Dendritic cell treated with granulocyte-macrophage colony-stimulating factor and Interleukin-4, amounts not matched to agents 40 ng/mL and 50 ng/mL, for 4 days (primary cell): ENCODE data around the gene KRT3.

Experiments
- H3K27ac Mint-ChIP-seq: one replicate; pipeline ENCODE4 v1.8.0; 2022; ENCODE audit warnings: mild to moderate bottlenecking, mixed read lengths
- H3K27me3 Mint-ChIP-seq: one replicate; pipeline ENCODE4 v1.8.0; 2022; ENCODE audit warnings: mild to moderate bottlenecking, mixed read lengths
- H3K36me3 Mint-ChIP-seq: one replicate; pipeline ENCODE4 v1.8.0; 2022; ENCODE audit warnings: low read depth, mixed read lengths
- H3K4me1 Mint-ChIP-seq: one replicate; pipeline ENCODE4 v1.8.0; 2022; ENCODE audit warnings: low read depth, mixed read lengths
- H3K4me3 Mint-ChIP-seq: one replicate; pipeline ENCODE4 v1.8.0; 2022; ENCODE audit warnings: mild to moderate bottlenecking, moderate library complexity, mixed read lengths
- H3K9me3 Mint-ChIP-seq: one replicate; pipeline ENCODE4 v1.8.0; 2022; ENCODE audit warnings: mixed read lengths
- intact Hi-C: fragments of 100-400 bp; cut with micrococcal nuclease; formaldehyde crosslinking; loops from one replicate; pipeline ENCODE4 v1.15.0; 2022

The KRT3 gene

GRCh38 chr12:52832985-52833905, 37.3 kb upstream of the KRT3 start:
- Mint-ChIP-seq H3K27ac (no peak overlapping the region), H3K27me3 (peaks cover 11% of the 10 kb centered on the region), H3K4me1 (peaks cover 28% of the 10 kb centered on the region), H3K9me3 (no peaks in the 10 kb centered on the region), H3K36me3 (no peaks in the 10 kb centered on the region), H3K4me3 (no peak overlapping the region)
- intact Hi-C loops = no loop called here

GRCh38 chr12:52832451-52832850, 36.5 kb upstream of the KRT3 start:
- H3K4me1 Mint-ChIP-seq = peaks cover 22% of the 10 kb centered on the region
- no peak overlapping the region for H3K4me3 Mint-ChIP-seq
- H3K27me3 Mint-ChIP-seq = peaks cover 8% of the 10 kb centered on the region
- H3K36me3 Mint-ChIP-seq = no peaks in the 10 kb centered on the region
- no peak overlapping the region for H3K27ac Mint-ChIP-seq
- intact Hi-C loops = no loop called here
- no peaks in the 10 kb centered on the region for H3K9me3 Mint-ChIP-seq

- Mint-ChIP-seq H3K4me1 (peaks cover 17% of the 10 kb centered on the region), H3K36me3 (no peaks in the 10 kb centered on the region), H3K4me3 (no peak overlapping the region), H3K27me3 (peaks cover 3% of the 10 kb centered on the region), H3K27ac (no peak overlapping the region), H3K9me3 (no peaks in the 10 kb centered on the region)
- intact Hi-C loops = no loop called here
Observed at GRCh38 chr12:52831251-52831650, 35.3 kb upstream of the KRT3 start.

DNA sequence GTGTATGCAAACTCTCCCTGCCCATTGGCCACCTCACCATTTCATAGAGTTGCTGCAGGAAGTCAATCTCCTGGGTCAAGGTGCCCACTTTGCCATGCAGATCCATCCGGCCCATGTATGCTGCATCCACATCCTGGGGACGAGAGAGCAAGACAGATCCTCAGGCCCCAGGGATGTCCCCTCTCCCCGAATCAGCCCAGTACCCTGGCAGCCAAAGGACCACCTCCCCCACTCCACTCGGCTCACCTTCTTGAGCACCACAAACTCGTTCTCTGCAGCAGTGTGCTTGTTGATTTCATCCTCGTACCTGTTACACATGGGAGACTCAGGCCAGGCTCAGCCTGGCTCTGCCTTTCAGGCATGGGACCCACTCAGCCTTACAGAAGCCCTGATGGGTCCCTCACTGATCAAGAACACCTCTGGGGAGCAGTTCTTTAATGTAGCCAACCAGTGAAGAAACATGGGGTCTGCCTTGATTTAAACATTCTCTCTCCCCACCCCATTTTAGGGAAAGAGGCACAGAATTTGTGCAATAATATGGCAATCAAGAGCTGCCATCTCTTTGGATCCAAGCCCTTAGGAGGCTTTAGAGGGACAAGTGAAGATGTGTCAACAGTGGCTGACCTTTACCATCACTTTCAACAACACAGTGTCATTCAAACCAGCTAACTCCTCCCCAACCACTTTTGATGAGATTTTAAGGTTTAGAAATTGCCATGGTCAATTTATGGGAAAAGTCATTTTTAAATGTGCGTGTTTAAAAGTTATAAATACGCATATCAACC, 34.3 kb upstream of the KRT3 start:
- intact Hi-C loops = no loop called here
- Mint-ChIP-seq H3K27ac (no peak overlapping the region), H3K9me3 (no peaks in the 10 kb centered on the region), H3K27me3 (peaks cover 3% of the 10 kb centered on the region), H3K36me3 (no peaks in the 10 kb centered on the region), H3K4me3 (no peak overlapping the region), H3K4me1 (peaks cover 11% of the 10 kb centered on the region)

GRCh38 chr12:52828591-52829021, 32.7 kb upstream of the KRT3 start:
- intact Hi-C loops = no loop called here
- peaks cover 11% of the 10 kb centered on the region for H3K4me1 Mint-ChIP-seq
- H3K36me3 Mint-ChIP-seq = no peaks in the 10 kb centered on the region
- H3K27me3 Mint-ChIP-seq = peaks cover 3% of the 10 kb centered on the region
- no peak overlapping the region for H3K4me3 Mint-ChIP-seq
- H3K9me3 Mint-ChIP-seq = no peaks in the 10 kb centered on the region
- no peak overlapping the region for H3K27ac Mint-ChIP-seq

DNA sequence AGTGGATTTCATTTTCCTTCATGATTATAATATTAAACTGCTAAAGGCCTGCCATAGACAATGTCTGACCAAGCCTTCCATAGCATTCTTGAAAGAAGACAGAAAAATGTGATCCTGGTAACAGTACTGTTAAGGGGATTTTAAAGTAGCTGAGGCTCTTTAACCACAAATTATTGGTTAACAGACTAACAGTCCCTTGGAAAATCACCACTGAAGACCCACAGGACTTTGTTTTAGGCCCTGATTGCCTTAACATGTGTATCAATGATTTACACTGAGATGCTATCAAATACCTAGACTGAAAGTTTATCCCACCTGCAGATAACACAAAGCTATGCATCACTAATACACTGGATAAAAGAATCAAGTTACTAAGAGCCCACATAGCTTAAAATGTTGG, 32.2 kb upstream of the KRT3 start:
- Mint-ChIP-seq H3K4me1 (peaks cover 11% of the 10 kb centered on the region), H3K4me3 (no peak overlapping the region), H3K36me3 (no peaks in the 10 kb centered on the region), H3K27ac (no peak overlapping the region), H3K9me3 (no peaks in the 10 kb centered on the region), H3K27me3 (peaks cover 4% of the 10 kb centered on the region)
- intact Hi-C loops = no loop called here

- H3K27me3 Mint-ChIP-seq = peaks cover 8% of the 10 kb centered on the region
- peaks cover 11% of the 10 kb centered on the region for H3K4me1 Mint-ChIP-seq
- no peaks in the 10 kb centered on the region for H3K9me3 Mint-ChIP-seq
- no peak overlapping the region for H3K27ac Mint-ChIP-seq
- H3K4me3 Mint-ChIP-seq = no peak overlapping the region
- intact Hi-C loops = no loop called here
- no peaks in the 10 kb centered on the region for H3K36me3 Mint-ChIP-seq
Observed at GRCh38 chr12:52827499-52828090, 31.7 kb upstream of the KRT3 start.

GRCh38 chr12:52826611-52827498, 30.9 kb upstream of the KRT3 start:
- H3K9me3 Mint-ChIP-seq = no peaks in the 10 kb centered on the region
- H3K4me3 Mint-ChIP-seq = no peak overlapping the region
- intact Hi-C loops = no loop called here

DNA sequence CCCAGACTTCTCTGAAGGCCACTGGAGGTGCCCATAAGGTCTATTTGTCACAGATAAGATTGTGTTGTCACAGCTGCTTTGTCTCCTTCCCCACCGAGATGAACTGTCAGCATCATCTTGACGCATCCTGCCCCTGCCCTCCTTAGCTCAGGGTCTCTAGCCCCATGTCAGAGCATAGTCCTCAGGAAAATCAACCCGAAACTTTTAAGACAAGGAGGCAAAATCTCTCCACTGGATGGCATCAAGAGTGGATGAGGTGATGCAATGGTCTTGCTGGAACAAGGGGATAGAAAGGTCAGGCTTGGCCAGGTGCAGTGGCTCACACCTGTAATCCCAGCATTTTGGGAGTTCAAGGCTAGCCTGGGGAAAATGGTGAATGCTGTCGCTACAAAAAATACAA, 30.0 kb upstream of the KRT3 start:
- intact Hi-C loops = no loop called here
- H3K27ac Mint-ChIP-seq = no peak overlapping the region
- H3K4me3 Mint-ChIP-seq = no peak overlapping the region
- peaks cover 10% of the 10 kb centered on the region for H3K27me3 Mint-ChIP-seq
- no peaks in the 10 kb centered on the region for H3K36me3 Mint-ChIP-seq
- H3K4me1 Mint-ChIP-seq = peaks cover 11% of the 10 kb centered on the region
- no peaks in the 10 kb centered on the region for H3K9me3 Mint-ChIP-seq

More at GRCh38 chr12:52826611-52827498, 30.9 kb upstream of the KRT3 start:
- Mint-ChIP-seq H3K27ac (no peak overlapping the region), H3K27me3 (peaks cover 10% of the 10 kb centered on the region), H3K36me3 (no peaks in the 10 kb centered on the region), H3K4me1 (peaks cover 11% of the 10 kb centered on the region)

- no peak overlapping the region for H3K27ac Mint-ChIP-seq
- no peaks in the 10 kb centered on the region for H3K36me3 Mint-ChIP-seq
- H3K27me3 Mint-ChIP-seq = peaks cover 10% of the 10 kb centered on the region
- no peak overlapping the region for H3K4me3 Mint-ChIP-seq
- intact Hi-C loops = no loop called here
- H3K9me3 Mint-ChIP-seq = no peaks in the 10 kb centered on the region
- peaks cover 11% of the 10 kb centered on the region for H3K4me1 Mint-ChIP-seq
Observed at GRCh38 chr12:52824741-52825410, 29.0 kb upstream of the KRT3 start.

DNA sequence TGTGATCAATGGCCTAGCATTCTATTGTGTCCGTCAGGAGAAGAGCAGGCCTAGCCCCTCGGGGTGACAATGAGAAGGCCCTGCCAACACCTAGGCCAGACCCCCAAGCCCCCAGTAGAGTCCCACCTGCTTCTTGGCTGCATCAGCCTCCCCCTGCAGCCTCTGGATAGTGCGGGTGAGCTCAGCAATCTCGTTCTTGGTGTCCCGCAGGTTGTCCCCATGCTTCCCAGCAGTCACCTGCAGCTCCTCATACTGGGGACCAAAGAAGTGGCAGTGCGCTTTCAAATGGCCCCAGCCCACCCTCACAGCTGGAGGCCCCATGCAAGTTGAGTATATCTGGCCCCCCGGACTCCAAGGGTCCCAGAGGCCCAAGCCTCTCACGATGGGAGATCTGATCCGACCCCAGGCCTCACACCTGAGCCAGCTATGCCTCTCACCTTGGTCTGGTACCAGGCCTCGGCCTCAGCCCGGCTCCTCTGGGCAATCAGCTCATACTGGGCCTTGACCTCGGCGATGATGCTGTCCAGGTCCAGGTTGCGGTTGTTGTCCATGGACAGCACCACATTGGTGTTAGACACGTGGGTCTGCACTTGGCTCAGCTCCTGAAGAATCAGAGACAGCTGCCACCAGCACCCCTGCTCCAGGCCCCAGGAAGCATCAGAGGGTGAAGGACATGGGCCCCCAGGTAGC, 28.0 kb upstream of the KRT3 start:
- no peak overlapping the region for H3K27ac Mint-ChIP-seq
- no peak overlapping the region for H3K4me3 Mint-ChIP-seq
- intact Hi-C loops = no loop called here
- peaks cover 10% of the 10 kb centered on the region for H3K27me3 Mint-ChIP-seq
- H3K36me3 Mint-ChIP-seq = no peaks in the 10 kb centered on the region
- peaks cover 5% of the 10 kb centered on the region for H3K4me1 Mint-ChIP-seq
- H3K9me3 Mint-ChIP-seq = no peaks in the 10 kb centered on the region

DNA sequence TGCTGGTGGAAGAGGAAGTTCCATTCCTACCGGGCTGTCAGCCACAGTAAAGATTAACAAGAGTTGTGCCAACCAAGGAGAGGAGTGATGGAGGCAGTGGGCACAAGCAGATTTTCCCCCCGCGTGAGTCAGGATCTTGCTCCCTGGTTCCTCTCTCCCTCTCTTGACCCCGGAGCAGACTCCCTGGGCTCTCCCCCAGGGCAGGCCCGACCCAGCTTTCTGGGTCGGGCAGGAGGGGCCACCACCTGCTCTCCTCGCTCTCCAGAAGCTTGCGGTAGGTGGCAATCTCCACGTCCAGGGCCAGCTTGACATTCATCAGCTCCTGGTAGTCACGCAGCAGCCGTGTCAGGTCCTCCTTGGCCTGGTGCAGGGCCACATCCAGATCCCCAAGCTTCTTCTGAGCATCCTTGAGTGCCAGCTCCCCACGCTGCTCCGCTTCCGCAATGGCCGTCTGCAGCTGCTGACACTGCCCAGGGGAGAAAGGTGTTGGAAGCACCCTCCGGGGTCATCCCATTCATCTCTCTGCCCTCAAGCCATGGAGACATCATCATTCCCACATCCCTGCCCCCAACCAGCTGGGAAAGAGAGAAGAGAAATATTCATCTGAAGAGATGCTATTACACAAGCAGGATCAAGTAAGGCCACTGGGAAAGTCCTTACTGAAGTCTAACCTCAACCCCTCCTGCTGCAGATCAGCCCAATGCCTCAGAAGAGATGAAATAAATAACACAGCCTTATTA, 27.0 kb upstream of the KRT3 start:
- H3K4me1 Mint-ChIP-seq = no peaks in the 10 kb centered on the region
- H3K27ac Mint-ChIP-seq = no peak overlapping the region
- H3K4me3 Mint-ChIP-seq = no peak overlapping the region
- no peaks in the 10 kb centered on the region for H3K36me3 Mint-ChIP-seq
- intact Hi-C loops = no loop called here
- peaks cover 13% of the 10 kb centered on the region for H3K27me3 Mint-ChIP-seq
- no peaks in the 10 kb centered on the region for H3K9me3 Mint-ChIP-seq
